HG02852 (cell line): ENCODE results near the gene SEPTIN3.

Experiments
- ATAC-seq: cut with Tn5 transposase; IDR thresholded peaks from one replicate; pipeline ENCODE4 v1.9.1; 2021; ENCODE audit warnings: mild to moderate bottlenecking, moderate library complexity; ENCODE audit not compliant: unreplicated experiment

Gene SEPTIN3, protein sequence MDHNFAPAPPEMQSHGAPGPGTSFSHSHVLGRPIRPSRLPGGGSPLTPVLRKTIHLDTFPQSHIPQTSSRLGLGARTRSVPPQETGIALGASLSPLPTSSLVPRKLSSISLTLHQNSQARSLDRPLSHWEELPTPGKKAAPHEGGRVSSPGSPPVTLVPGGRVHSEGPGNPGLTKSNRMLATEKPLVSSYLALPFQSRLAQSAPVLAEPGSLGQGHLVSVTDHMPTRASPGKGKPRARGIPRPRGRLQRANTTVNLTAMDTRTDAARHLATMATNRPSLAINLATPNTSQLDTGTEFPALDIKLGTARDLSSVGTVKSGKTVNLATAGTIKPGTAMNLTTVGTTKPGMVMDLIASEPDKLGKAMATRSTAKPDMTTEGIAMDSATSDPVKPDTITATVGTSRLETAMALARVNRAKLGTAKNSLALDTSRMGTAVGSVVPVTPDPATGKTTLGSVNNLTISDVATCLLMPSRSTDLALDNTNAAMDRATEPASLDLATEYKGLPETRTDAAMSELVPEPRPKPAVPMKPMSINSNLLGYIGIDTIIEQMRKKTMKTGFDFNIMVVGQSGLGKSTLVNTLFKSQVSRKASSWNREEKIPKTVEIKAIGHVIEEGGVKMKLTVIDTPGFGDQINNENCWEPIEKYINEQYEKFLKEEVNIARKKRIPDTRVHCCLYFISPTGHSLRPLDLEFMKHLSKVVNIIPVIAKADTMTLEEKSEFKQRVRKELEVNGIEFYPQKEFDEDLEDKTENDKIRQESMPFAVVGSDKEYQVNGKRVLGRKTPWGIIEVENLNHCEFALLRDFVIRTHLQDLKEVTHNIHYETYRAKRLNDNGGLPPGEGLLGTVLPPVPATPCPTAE

DNA sequence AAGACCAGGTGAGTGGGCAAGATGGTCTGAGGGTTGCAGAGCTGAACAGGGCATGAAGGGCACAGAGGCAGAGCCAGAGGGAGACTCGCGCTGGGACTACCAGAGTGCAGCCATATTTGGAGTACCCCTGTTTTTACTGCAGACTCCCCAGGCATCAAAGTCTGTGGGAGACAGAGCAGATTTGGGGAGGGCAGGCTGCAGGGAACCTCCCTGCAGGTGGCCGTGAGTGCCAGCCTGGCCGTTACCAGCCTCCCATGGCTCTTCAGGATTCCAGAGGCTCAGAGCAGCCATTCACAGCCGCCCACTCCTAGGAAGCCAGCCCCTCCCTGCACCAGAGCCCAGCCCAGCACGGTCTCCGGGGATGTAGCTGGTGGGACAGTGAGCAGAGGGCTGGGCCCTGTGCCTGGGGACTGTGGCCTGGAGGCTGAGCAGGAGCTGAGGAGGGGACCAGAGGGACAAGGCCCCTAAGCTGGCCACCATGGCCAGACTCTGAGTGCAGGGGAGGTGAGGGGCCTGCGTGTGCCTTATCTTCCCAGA is at the start of gene SEPTIN3:
Gene SEPTIN3, plus strand, starts transcription at position 334 of the 537 bp plus-strand sequence. CDS start 2,050 bp downstream, outside the sequence.
- ATAC-seq, result no peak

DNA sequence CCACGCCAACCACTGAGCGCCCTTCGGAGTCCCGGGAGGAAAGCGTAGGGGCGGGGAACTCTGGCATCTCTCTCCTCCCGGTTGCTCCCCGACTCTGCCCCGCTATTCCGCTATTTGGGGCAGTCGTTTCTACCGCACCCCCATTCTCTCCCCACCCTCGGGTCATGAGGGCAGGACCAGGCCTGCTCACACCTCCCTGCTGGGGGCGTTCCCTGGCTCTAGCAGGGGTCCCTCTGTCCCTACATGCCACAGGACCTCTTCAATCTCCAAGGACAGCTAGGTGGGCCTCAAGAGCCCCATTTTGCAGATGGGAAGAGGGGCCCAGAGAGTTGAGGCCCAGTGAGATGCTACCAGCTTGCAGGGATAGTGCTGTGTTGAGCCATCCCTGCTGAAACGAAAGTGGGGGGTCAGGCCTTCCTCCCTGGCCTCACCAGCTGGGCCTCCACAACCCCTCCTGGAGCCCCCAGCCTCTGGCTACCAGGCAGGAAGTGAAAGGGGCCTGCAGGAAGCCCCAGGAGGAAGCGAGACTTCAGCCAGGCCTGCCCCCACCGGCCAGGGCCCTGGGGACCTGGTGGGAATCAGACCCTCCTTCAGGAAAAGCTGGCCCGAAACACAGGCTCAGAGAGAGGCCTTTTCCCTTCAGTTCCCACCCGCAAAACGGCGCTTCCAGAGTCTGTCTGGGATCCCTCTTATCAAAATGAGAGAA is 48.8 kb upstream of the SEPTIN3 start:
- peak; percentile 13 for ATAC-seq

DNA sequence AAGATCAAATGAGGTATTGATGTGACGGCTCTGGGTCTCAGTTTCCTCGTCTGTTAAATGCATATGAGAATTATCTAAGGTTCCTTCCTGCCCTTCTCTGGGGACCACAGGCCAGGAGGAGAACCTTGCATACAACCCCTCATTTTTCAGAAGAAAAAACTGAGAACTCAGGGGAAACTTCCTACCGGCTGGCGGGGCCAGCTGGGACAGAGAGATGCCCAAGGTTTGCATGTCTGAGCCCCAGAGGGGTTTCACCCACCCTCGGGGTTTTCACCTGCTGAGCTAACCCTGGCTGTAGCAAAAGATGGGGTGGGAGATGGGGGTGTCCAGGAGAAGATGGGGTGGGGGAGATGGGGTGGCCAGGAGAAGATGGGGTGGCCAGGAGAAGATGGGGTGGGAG is 46.9 kb upstream of the SEPTIN3 start:
- ATAC-seq, result no peak

DNA sequence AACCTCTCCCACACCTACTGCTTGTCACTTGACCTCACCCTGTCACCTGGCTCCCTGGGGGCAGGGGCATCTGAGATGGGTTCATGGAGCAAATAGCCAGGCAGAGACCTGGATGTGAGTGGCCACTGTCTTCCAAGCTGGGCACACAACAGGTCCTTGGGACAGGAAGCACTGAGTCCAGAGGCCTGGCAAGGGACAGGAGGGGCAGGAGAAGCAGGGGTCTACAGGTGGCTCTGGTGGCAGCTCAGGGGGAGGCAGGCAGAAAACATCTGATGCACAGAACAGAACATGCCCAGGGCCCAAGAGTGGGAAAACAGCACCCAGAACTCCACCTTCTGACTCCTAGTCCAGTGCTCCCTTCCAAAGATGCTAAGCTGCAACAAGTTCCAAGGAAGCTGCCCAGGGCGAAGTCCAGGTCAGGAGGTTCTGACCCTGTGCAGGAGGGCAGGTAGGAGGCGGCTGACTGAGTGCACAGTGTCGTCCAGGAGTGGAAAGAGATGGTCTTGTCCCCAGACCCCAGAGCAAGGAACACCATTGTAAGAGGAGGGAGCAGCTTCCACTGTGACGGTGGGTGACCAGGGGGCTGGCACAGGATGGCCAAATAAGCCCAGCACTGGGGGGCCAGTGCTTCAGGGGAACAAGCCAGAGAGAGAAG is 46.2 kb upstream of the SEPTIN3 start:
- no peak for ATAC-seq

DNA sequence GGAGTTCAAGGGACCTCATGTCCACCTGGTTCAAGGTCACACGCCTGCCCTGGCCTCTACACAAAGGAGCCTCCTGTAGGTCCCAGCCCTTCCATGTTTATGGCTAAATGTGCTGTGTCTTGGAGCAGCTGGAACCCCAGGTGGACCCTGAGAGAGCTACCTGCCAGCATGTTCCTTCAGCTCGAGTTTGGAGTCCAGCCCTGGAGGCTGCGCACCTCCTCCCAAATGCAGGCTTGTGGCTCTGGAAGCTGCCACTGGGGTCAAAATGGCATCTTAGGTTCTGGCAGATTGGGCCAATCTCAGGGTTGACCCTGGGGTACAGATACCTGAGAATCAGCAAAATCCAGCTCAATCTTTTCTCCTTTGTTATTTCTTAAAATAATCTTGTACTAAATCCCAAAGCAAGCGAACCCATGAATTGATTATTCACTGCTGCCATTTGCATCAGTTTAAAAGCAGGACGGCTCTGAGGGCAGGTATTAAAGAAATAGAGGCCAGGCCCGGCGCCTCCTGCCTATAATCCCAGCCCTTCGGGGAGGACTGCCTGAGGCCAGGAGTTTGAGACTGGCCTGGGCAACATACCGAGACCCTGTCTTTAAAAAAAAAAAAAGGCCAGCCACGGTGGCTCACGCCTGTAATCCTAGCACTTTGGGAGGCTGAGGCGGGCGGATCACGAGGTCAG is 45.5 kb upstream of the SEPTIN3 start:
- ATAC-seq, result no peak

DNA sequence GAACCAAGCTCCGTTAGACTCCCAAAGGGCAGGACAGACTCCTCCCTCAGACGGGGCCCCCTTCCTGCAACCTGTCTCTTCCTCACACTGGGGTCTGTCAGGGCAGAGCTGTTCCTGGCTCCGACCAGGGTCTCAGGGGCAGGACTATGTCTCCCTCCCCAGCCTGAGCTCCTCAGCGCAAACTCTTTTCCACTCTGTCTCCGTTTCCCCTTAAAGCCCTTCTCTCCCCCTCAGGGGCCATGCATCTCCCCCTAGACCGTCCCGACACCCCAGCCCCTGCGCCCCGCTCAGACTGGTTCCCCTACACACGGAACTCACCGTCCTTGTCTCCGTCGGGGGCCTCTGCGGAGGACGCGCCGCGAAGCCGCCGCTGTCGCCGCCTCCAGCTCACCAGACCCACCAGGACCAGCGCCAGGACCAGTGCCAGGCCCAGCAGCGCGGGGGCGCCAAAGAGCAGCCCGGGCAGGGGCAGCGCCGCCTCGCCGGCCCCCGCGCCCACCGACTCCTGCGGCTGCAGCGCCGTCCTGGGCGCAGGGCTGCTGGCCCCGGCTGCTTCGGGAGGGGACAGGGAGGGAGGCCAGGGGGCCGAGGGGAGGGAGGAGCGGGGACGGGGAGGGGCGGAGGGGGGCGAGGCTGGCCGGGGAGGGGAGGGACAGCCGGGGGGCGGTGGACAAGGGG is 43.3 kb upstream of the SEPTIN3 start:
- no peak for ATAC-seq

DNA sequence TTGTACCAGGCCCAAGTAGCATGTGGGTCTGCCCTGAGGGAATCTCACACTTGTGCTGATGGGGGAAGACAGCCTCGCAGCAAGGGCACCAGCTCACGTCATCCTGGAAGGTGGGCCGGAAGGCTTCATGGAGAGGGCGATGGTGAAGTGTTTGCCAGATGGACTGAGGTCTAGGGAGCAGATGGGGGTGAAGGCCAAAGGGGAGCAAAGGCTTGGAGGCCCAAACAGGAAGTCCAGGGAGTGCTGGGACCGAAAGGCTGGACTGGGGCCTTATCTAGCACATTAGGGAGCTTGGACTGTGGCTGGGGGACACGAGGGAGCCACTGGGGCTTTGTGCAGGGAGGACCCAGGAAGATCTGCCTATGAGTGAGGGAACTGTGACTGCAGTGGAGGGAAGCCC is 41.4 kb upstream of the SEPTIN3 start:
- ATAC-seq, result no peak

DNA sequence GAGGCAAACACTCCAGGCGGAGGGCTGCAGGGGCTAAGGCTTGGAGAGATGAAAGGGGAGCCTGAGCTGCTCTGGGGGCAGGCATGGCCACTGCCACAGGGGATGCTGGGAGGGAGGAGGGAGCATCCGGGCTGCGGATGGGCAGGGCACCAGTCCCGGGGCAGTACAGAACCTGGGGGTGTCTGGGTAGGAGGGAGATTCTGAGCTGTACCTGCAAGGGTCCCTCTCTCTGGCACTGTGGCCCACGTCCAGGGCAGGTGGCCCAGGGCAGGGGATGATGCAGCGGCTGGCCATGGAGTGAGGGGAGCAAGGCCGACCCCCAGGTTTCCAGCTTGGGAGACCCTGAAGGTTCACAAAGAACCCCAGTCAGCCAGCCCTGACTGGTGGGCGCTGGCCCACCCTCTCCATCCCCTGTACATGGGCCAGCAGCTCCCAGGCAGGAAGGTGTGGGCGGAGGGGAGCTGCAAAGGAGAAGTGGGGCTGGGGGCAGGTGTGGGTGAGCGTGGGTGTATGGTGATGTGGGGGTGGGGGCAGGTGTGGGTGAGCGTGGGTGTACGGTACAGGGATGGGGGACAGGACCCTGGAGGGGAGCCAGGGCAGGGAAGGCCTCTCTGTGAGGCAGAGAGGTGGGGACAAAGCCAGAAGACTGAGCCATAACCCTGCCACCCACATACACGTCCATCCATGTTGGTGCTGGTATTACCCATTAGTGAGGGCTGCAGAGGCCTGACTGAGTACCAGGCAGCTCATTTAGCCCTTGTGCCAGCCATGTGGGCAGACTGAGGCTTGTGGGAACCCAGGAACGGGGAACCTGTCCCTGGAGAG is 40.4 kb upstream of the SEPTIN3 start:
- no peak for ATAC-seq

DNA sequence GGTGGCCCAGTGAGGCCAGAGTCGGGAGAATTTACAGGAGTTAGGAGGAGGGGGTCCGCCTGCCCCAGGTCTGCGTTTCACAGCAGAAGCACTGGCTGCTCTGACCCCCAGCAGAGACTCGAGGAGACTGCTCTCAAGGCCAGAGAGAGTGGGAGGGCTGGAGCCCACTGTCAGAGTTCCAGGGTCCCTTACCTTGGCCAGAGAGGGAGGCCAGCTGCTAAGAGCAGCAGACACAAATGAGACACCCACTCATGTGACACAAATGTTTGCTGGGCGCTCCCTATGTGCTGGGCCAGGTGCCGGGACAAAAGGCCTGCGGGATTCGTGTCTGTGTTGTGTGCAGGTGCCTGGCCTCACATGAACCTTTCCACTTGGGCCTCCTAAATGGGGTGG is 39.8 kb upstream of the SEPTIN3 start:
- ATAC-seq, result no peak

DNA sequence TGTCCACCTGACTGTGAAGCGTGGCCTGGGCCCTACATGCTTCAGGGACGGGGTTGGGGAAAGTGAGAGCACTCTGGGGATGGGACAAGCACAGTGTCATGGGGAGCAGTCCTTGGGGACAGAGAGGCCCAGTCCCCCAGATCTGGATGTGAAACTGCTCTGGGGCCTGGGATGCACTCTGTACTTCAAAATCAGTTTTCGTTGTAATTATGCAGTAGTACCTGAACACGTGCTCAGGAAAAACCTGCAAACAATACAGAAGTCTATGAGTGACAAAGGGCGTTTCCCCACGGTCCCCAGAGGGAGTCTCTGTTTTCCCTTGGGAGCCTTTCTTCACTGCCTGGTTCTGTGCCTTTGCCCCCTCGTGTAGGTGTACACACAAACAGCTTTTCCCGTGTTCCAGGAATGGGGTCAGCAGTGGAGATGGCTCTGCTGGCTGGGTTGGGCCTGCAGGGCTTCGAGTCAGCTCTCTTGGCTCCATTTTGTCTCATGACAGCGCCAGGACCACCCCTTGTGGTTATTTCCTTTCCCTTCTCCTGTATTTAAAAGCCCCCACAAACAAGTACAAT is 37.5 kb upstream of the SEPTIN3 start:
- no peak for ATAC-seq

DNA sequence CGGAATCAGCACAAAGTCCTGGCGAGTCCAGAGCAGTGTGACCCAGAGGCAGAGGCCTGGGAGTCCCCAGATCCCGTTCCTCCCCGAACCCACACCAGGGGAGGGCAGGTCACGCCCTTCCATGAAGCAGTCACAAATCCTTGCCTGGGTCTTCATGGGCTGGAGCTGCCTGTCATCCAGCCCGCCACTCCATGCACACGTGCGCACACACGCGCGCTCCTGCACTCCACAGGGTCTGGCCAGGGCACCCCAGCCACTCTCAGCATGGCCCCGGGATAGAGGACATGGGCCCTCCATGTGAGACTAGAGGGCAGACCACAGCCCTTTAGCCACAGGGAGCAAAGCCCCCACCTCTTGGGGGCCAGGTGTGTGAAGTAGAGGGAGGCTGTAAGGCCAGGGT is 36.9 kb upstream of the SEPTIN3 start:
- ATAC-seq, result no peak

DNA sequence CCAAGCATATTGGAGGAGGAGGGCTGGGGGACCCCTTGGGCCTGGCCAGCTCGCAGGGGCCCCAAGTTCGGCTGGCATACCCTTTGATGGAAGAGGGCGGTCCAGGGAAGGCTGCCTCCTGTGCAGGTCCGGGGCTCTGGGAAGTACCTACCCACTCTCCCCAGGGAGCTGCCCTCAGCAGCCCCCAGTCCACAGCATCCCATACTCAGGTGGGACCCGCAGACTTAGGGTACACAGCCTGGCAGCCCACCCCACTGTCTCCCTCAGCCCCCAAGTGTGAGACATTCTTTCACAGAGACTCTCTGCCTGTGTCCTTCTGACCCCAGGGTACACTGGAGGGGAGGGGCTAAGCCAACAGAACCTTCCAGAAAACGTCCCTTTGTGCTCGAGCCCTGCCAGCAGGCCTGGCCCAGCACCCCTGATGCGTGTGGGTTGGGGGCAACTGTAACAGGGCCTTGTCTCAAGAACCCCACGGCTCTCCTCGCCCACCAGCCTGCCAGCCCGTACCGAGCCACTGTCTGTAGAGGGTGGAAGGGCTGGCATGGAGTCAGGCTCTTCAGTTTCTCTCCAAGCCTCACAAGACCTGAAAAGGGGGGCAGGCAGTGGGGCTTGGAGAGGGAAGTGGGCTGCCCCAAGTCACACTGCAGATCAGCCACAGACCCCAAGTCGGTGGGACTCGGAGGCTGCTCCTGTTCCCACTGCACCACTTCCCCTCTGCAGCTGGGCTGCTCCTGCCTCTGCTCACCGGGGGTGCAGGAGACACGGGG is 35.6 kb upstream of the SEPTIN3 start:
- no peak for ATAC-seq

DNA sequence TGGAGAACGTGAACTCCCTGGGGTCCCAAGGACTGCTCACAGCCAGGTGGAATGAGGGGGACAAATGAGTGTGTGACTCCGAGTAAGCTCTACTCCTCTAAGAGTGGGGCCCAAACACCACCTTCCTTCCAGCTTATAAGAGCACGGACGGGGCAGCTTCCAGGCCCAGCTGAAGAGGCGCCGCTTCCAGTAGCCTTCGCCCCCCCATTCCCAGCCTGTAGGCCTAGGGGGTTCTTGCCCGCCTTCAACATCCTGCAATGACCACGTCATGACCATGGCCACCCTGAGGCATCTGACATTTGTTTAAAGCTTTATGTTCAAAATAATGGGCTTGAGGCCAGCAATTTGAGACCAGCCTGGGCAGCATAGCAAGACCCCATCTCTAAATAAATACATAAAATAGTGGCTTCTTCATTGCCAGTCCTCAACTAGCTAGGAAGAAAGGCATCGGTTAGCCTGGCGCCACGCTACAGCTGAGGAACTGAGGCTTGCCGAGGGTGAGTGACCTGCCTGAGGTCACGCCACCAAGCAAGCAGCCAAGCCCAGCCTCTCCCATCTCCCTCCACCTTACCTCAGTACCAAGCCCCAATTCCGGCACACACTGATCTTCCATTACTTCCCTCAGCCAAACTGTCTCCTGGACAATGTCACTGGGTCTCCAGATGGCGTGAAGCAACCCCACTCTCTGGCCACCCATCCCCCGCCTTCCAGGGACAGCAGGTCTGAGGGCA is 34.8 kb upstream of the SEPTIN3 start:
- no peak for ATAC-seq

DNA sequence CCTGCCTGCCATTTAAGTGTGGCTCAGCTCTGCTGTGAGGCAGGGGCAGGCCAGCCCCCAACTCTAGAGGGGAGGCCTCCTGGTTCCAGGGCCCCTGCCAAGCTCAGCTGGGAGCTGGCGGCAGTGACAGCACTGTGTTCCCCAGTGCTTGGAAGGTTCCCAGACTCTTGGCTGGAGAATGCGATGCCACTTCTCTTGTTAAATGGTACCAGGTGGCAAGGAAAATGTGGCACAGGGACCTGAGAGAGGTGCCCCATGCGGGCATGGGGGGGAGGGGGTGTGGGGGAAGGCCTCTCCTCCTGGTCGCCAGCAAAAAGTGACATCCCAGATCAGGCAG is 34.3 kb upstream of the SEPTIN3 start:
- ATAC-seq, result no peak

DNA sequence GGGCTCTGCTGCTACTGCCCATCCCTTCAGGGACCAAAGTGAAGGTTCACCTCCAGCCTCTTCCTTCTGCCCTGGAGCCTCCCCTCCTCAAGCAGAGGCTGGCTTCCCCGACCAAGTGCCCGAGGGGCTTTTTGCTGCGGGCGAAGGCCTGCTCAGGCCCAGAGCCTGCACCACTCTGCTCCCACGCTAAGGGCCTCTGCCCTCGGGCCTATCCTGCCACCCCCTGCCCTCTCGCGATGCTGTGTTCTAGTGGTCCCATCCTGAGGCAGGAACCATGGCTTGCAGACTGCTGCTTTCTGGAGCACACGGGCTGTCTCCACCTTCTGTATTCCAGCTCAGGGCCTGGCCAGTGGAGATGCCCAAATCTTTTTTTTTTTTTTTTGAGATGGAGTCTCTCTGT is 33.7 kb upstream of the SEPTIN3 start:
- no peak for ATAC-seq

DNA sequence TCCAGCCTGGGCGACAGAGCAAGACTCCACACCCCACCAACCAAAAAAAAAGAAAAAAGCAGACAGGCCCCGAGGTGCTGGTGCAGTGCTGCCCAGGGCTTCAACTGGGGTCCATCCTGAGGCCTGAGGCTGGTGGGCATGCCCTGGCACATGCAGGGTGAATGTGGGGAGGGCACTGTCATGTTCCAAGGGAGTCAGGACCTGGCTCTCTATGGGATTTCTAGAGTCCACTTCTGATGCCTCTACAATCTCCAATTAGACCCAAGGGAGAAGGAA is 32.4 kb upstream of the SEPTIN3 start:
- no peak for ATAC-seq
